KOPT-K1 (cell line): ENCODE measurements around the gene IFNAR1.

ENCODE experiments used
- H3K27ac ChIP-seq: fragments of 200-600 bp; sonication (generic); 2 replicates; pipeline ENCODE4 v1.5.1; 2016; ENCODE audit warnings: antibody characterized with exemption, mild to moderate bottlenecking, low read depth, low read length; ENCODE audit not compliant: poor library complexity, severe bottlenecking
- H3K36me3 ChIP-seq: fragments of 200-600 bp; sonication (generic); 2 replicates; pipeline ENCODE4 v1.5.1; 2017; ENCODE audit warnings: antibody characterized with exemption, mild to moderate bottlenecking, low read length, moderate library complexity; ENCODE audit not compliant: insufficient read depth
- H3K9me3 ChIP-seq: fragments of 200-600 bp; sonication (generic); 2 replicates; pipeline ENCODE4 v1.5.1; 2017; ENCODE audit warnings: antibody characterized with exemption, low read length, mild to moderate bottlenecking; ENCODE audit not compliant: insufficient read depth, poor library complexity, severe bottlenecking

Gene IFNAR1

GRCh38 chr21:33324291-33325221 is at the start of gene IFNAR1:
TSS of gene IFNAR1 (plus strand) at chr21:33324970. CDS start at chr21:33325056, 86 bp downstream.
- peak within 1 kb of the TSS; percentile 85 for H3K27ac ChIP-seq
- H3K36me3 ChIP-seq, result no peaks in the 10 kb centered on the region
- no peaks in the 10 kb centered on the region for H3K9me3 ChIP-seq

DNA sequence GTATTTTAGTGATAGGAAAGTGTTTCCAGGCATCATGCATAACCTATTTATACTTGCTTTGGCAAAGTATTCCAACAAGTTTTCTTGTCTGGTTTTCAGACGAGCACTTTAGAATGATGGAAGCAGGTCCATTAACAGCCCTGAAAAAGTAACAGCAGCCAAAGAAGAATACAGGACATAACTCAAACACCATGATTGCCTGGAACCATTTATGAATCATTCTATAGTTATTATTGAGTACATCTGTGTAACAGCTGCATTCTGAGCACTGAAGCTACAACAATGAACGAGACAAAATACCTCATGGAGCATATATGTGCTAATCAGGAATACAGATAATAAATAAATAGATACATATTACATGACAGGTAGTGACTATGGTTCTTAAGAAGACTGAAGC is 46.0 kb upstream of the IFNAR1 start:
- Histone ChIP-seq H3K27ac (no peak overlapping the region), H3K9me3 (peaks cover 8% of the 10 kb centered on the region), H3K36me3 (peaks cover 93% of the 10 kb centered on the region)

DNA sequence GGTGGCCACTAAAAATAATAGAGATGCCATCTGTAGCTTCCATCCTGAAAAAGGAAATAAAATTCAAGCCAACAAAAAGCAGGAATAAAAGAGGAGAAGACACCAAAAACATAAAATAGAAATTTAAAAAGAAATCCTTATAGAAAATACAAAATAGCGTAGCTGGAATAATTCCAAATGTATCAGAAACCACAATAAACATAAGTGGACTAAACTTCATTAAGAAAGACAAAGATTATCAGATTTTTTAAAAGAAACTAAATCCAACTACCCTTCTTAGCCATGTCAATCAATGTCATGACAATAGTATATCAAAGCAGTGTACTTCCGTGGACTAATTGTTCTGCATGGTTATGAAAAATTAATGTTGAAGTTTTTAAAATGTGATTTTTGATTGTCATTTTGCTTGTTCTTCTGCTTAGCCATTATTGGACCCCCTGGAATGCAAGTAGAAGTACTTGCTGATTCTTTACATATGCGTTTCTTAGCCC is 45.4 kb upstream of the IFNAR1 start:
- H3K9me3 ChIP-seq, result peaks cover 8% of the 10 kb centered on the region
- no peak overlapping the region for H3K27ac ChIP-seq
- H3K36me3 ChIP-seq, result peaks cover 95% of the 10 kb centered on the region

DNA sequence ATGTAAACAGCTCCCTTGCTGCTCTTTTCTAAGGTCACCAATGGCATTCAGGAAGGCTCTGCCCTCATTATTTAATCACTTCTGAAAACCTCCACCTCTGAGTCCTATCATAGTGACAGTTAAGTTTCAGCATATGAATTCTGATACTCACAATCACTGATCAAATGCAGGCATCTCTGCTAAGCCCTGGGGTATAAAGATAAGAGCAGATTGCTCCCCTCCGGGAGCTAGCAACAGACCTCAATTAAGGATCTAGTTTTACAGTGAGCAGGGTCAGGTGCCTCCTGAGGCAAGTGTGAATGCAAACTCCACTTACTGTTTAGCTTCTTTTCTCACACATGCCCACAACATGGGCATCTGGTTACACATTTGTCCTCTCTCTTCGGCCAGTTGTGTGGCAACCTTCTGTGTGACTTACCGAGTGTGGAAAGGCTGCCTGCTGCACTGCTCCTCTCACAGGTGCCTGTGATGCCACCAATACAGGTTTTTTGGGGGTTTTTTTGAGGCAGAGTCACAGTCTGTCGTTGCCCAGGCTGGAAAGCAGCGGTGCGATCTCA is 43.6 kb upstream of the IFNAR1 start:
- Histone ChIP-seq H3K27ac (no peak overlapping the region), H3K36me3 (peaks cover 95% of the 10 kb centered on the region), H3K9me3 (peaks cover 8% of the 10 kb centered on the region)

DNA sequence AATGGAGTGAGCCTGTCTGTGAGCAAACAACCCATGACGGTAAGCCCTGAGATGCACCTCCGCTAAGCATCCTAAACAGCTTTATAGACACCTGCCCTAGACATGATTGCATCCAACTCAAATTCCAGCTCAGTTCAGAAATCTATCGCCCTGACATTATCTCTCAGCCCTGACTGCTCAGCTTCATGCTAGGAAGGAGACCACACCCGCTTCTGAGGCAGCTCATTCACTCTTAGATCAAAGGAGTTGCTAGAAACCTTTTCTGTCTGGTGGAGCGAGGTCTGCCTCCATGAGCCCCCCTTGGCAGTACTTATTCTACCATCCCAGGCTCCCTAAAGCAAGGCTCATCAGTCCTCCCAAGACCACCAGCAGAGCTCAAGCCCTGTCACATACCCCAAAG is 41.6 kb upstream of the IFNAR1 start:
- H3K9me3 ChIP-seq, result peaks cover 8% of the 10 kb centered on the region
- H3K36me3 ChIP-seq, result peaks cover 95% of the 10 kb centered on the region
- H3K27ac ChIP-seq, result no peak overlapping the region

DNA sequence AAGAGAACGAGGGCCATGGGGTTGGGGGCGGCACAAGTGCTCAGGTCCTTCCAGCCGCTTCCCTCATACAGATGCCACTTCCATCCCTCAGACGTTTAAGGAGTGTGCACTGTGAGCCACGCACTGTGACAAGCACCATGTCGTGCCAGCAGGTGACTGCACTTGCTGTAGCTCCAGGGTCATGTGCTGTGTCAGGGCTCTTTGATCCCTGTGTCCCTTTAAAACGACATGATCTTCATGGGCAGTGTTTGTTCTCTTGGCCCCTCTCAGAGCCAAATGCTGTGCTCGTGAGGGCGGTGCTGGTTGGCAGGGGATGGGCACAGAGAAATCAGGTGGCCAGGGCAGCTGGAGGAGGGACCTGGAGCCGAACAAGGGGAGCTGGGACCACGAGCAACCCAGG is 38.7 kb upstream of the IFNAR1 start:
- Histone ChIP-seq H3K27ac (no peak overlapping the region), H3K9me3 (no peaks in the 10 kb centered on the region)

GRCh38 chr21:33286600-33287456 is 37.9 kb upstream of the IFNAR1 start:
- no peaks in the 10 kb centered on the region for H3K9me3 ChIP-seq
- H3K27ac ChIP-seq, result no peak overlapping the region
- H3K36me3 ChIP-seq, result peaks cover 91% of the 10 kb centered on the region

More for the DNA sequence above, 38.7 kb upstream of the IFNAR1 start:
- peaks cover 91% of the 10 kb centered on the region for H3K36me3 ChIP-seq

- Histone ChIP-seq H3K9me3 (no peaks in the 10 kb centered on the region), H3K27ac (no peak overlapping the region), H3K36me3 (peaks cover 94% of the 10 kb centered on the region)
Observed at GRCh38 chr21:33289199-33289819, 35.5 kb upstream of the IFNAR1 start.

GRCh38 chr21:33290441-33290840 is 34.3 kb upstream of the IFNAR1 start:
- peaks cover 92% of the 10 kb centered on the region for H3K36me3 ChIP-seq
- H3K9me3 ChIP-seq, result no peaks in the 10 kb centered on the region
- no peak overlapping the region for H3K27ac ChIP-seq

- H3K9me3 ChIP-seq, result no peaks in the 10 kb centered on the region
- H3K27ac ChIP-seq, result no peak overlapping the region
- H3K36me3 ChIP-seq, result peaks cover 87% of the 10 kb centered on the region
Observed at GRCh38 chr21:33291686-33292085, 33.1 kb upstream of the IFNAR1 start.

DNA sequence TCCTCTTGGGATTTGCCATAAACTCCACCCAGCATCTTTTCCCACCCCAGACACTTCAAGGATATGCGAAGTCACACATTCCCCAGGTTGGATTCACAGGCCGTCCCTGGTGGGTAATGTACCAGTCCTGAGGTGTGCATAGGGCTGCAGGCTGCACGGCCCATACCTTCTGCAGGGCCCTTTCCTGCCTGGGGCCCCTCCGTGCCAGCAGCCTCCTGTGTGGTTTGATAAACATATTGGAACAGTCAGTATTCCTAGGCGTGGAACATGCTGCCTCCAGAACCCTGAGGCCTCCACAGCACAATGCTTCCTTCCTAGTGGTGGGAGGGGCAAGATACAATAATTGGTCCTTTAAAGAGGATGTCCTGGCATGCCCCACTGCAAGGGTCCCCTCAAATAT is 32.0 kb upstream of the IFNAR1 start:
- Histone ChIP-seq H3K9me3 (no peaks in the 10 kb centered on the region), H3K27ac (no peak overlapping the region), H3K36me3 (peaks cover 82% of the 10 kb centered on the region)

GRCh38 chr21:33293136-33293535 is 31.6 kb upstream of the IFNAR1 start:
- Histone ChIP-seq H3K9me3 (no peaks in the 10 kb centered on the region), H3K36me3 (peaks cover 78% of the 10 kb centered on the region), H3K27ac (peak overlapping the region; percentile 18)

GRCh38 chr21:33293811-33294216 is 31.0 kb upstream of the IFNAR1 start:
- H3K9me3 ChIP-seq, result no peaks in the 10 kb centered on the region
- peaks cover 71% of the 10 kb centered on the region for H3K36me3 ChIP-seq
- H3K27ac ChIP-seq, result peak overlapping the region; percentile 18

DNA sequence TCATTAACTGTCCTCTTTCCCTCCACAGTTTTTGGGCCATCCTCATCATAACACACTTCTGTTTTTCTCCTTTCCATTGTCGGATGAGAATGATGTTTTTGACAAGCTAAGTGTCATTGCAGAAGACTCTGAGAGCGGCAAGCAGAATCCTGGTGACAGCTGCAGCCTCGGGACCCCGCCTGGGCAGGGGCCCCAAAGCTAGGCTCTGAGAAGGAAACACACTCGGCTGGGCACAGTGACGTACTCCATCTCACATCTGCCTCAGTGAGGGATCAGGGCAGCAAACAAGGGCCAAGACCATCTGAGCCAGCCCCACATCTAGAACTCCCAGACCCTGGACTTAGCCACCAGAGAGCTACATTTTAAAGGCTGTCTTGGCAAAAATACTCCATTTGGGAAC is 28.6 kb upstream of the IFNAR1 start:
- Histone ChIP-seq H3K36me3 (peaks cover 52% of the 10 kb centered on the region), H3K27ac (no peak overlapping the region), H3K9me3 (no peaks in the 10 kb centered on the region)
